GM12801 (cell line): ENCODE data around the gene SWI5.

Experiments used
- TF ChIP-seq, protein P1 (sequence below): IDR thresholded peaks from one replicate; pipeline ENCODE4 v1.5.1; 2011; ENCODE audit warnings: control low read depth; ENCODE audit not compliant: insufficient read length; ENCODE audit errors: extremely low read depth

Gene SWI5

DNA sequence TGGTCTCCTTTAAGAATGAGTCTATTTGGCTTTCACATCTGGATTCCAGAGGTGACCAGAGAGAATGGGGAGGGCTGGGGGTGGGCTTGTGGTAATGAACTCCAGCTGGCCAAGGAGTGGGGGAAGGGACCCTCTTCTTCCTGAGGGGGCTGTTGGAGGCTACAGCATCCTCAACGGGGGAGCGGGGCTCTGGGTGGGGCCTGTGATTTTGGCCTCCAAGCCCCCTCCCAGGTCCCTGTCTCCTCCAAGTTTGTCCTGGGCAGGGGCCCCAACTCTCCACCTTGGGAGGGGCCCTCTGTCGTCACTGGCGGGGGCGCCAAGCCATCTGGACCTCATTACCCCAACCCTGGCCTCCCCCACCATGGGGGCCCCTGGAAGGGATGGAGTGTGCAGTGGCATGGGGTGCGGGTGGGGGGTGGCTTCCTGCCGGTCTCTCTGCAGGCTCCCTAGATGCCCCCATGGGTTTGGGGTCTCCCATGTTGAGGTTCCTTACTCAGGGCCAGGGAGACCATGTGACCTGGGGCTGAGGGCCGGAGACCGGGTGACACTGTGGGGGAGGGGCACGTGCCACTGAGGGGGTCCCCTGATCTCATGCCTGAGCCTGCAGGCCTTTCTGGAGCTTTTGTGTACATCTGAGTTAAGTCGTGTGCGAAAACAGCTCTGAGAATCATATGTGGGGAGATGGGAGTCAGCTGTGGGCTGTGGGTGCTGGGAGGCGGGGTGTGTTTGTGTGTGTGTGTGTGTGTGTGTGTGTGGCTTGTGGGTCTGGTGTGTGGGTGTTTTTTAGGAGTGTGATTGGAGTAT, 32.7 kb upstream of the SWI5 start:
- TF ChIP-seq, protein P1, sequence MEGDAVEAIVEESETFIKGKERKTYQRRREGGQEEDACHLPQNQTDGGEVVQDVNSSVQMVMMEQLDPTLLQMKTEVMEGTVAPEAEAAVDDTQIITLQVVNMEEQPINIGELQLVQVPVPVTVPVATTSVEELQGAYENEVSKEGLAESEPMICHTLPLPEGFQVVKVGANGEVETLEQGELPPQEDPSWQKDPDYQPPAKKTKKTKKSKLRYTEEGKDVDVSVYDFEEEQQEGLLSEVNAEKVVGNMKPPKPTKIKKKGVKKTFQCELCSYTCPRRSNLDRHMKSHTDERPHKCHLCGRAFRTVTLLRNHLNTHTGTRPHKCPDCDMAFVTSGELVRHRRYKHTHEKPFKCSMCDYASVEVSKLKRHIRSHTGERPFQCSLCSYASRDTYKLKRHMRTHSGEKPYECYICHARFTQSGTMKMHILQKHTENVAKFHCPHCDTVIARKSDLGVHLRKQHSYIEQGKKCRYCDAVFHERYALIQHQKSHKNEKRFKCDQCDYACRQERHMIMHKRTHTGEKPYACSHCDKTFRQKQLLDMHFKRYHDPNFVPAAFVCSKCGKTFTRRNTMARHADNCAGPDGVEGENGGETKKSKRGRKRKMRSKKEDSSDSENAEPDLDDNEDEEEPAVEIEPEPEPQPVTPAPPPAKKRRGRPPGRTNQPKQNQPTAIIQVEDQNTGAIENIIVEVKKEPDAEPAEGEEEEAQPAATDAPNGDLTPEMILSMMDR = no peak

DNA sequence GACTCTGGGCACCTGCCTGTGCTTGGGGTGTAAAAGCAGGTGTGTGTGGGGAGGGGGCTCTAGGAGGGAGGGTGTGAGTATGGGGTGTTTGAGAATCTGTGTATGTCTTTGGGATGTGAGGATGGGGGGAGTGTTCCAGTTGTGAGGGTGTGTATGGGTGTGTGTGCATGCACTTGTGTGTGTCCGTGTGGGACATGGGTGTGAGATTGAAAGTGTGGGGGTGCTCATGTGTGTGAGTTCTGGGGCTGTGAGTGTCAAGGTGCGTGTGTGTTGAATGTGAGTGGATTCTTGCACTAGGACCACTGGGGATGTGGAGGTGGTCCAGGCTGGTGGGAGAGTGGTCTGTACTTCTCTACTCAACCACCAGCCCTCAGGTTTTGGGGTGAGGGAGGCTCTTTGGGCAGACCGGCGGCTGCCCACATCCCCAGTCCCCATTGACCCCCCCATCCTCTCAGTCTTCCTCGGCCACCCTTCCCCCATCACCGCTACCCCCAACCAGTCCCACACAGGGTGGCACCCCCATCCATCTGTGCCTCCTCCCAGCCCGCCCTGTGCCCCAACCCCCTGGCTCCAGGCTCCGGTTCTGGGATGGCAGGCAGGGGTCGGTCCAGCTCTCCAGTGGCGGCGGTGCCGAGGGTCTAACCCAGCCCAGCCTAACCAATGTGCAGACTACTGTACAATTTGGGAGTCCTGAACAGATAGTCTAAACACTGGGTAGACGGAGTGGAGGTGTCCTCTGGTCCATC, 31.8 kb upstream of the SWI5 start:
- TF ChIP-seq, protein P1 = no peak

GRCh38 chr9:128244837-128245231, 31.2 kb upstream of the SWI5 start:
- TF ChIP-seq, protein P1 = no peak

GRCh38 chr9:128245421-128246151, 30.5 kb upstream of the SWI5 start:
- TF ChIP-seq, protein P1 = no peak

GRCh38 chr9:128246471-128246870, 29.6 kb upstream of the SWI5 start:
- TF ChIP-seq, protein P1 = no peak

DNA sequence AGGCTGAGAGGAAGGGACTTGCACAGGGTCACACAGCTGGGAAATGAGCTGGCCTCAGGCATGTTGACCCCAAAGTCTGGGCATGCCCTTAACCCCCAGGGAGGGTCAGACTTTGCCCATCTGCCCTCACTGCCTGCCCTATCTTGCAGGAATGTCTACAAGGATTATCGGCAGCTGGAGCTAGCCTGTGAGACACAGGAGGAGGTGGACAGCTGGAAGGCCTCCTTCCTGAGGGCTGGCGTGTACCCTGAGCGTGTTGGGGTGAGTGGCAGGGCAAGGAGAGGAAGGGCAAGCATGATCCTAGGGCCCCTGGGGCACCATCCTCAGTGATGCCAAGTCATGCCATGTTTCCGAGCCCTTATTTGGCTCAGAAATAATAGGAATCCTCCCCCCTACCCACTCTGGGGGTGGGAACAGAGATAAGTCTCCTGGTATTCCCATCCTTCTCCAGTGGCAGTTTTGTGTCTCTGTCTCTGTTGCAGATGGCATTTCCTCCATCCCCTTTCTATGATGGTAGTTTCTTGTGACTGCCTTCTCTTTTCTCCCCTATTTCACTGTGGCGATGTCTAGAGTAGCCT, 28.8 kb upstream of the SWI5 start:
- TF ChIP-seq, protein P1 = no peak

DNA sequence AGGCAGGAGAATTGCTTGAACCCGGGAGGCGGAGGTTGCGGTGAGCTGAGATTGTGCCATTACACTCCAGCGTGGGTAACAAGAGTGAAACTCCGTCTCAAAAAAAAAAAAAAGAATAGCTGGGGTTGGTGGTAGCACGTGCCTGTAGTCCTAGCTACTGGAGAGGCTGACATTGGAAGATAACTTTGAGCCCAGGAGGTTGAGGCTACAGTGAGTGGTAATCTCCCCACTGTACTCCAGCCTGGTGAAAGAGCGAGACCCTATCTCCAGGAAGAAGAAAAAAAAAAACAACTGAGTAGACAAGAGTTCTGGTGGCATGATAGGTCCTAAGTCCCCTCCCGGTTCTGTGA, 26.5 kb upstream of the SWI5 start:
- TF ChIP-seq, protein P1 = no peak
